ENCODE measurements around the gene E2F3. TPM values are rescaled to one million over a fixed set of nuclear protein-coding genes. Genes with fewer than 3 reads are reported as not detected.

E2F3 gene
- total and polyA plus RNA-seq, 10 of the 15 experiments (the other 5 are each of a cell fraction or from before 2014, with no cell fraction given) = 5.1 to 16.8 (median 10.6) TPM

- no peaks in the 10 kb centered on the region; the same call in 1 of the 2 replicates for H4K20me1 ChIP-seq (ENCODE audit: control insufficient read depth, insufficient read depth)
- H3K4me3 ChIP-seq = no peak overlapping the region
- CTCF ChIA-PET = no interaction called here
- ATAC-seq (no peak), DNase-seq (ENCODE audit: low read depth, low spot score) (no peak), FAIRE-seq (no peak)
- SMC1A ChIA-PET (ENCODE audit: uncharacterized antibody, unreplicated experiment) = interaction anchor here (0.7 kb wide), 1 partner anchor 261 kb away, joined by 3 read pairs; no protein-coding TSS in a partner anchor
- POLR2A ChIA-PET = no interaction called here
- intact Hi-C loops (cut with micrococcal nuclease; ENCODE audit: unreplicated experiment) (no loop called here), in situ Hi-C loops (cut with MboI) (no loop called here)
- RAD21 ChIA-PET (ENCODE audit: unreplicated experiment) = no interaction called here
- no peak for TF ChIP-seq STAT3 (IDR thresholded peaks at IDR 0.05; ENCODE audit: low read depth, low read length)
- TF ChIP-seq SREBF1 (IDR thresholded peaks at IDR 0.05; ENCODE audit: low read length) = no peak
- TF ChIP-seq SMAD1 (IDR thresholded peaks at IDR 0.05; ENCODE audit: low read depth, partially characterized antibody) = no peak
- TF ChIP-seq JUND (IDR thresholded peaks at IDR 0.05; ENCODE audit: low read depth, low read length) = no peak
- no peak overlapping the region for H3K27ac ChIP-seq (ENCODE audit: control insufficient read depth, insufficient read depth)
- BruUV-seq (replicated peaks) = no TSS peak
- H3K4me2 ChIP-seq (ENCODE audit: control insufficient read depth, insufficient read depth) = no peak overlapping the region
- H3K9ac ChIP-seq (ENCODE audit: control insufficient read depth, insufficient read depth, low read length) = no peak overlapping the region
- H3K36me3 ChIP-seq (ENCODE audit: control insufficient read depth in 2 of 2, insufficient read depth in 2 of 2, low read length in 1 of 2) = peaks cover 0 to 14% of the 10 kb centered on the region in 2 experiments
- H3K27me3 ChIP-seq (replicated peaks in 1 of 2; ENCODE audit: control insufficient read depth in 2 of 2, insufficient read depth in 2 of 2, low read length in 1 of 2) = no peaks in the 10 kb centered on the region
- no peak overlapping the region for H2AFZ ChIP-seq (ENCODE audit: control insufficient read depth, low read depth, low read length)
- H3K79me2 ChIP-seq (ENCODE audit: control insufficient read depth, insufficient read depth, low read length) = peaks cover 45% of the 10 kb centered on the region
- no peaks in the 10 kb centered on the region; the same call in 1 of the 2 replicates for H3K4me1 ChIP-seq (ENCODE audit: control insufficient read depth, insufficient read depth, low read length)
- no peaks in the 10 kb centered on the region; the same call in 2 of the 3 replicates for H3K9me3 ChIP-seq (replicated peaks; ENCODE audit: control insufficient read depth, insufficient read depth, low read length)
- 93% methylated on average over 4 of the region's 4 CpGs for whole genome bisulfite sequencing (ENCODE audit: insufficient coverage, insufficient replicate concordance, low lambda C conversion rate, missing lambda C conversion rate)
These were observed 38.6 kb downstream of the E2F3 start for GRCh38 chr6:20440296-20440695.

GRCh38 chr6:20441236-20441635, 39.6 kb downstream of the E2F3 start:
- no peak for ATAC-seq
- H2AFZ ChIP-seq (ENCODE audit: control insufficient read depth, low read depth, low read length) = no peak overlapping the region
- ChIA-PET RAD21 (ENCODE audit: unreplicated experiment) (no interaction called here), CTCF (no interaction called here), SMC1A (ENCODE audit: uncharacterized antibody, unreplicated experiment) (no interaction called here), POLR2A (interaction anchor here (0.6 kb wide), 1 partner anchor 15 kb away, joined by 3 read pairs; no protein-coding TSS in a partner anchor)
- H3K4me1 ChIP-seq (ENCODE audit: control insufficient read depth, insufficient read depth, low read length) = no peaks in the 10 kb centered on the region; the same call in 1 of the 2 replicates
- H3K9ac ChIP-seq (ENCODE audit: control insufficient read depth, insufficient read depth, low read length) = no peak overlapping the region
- H3K27ac ChIP-seq (ENCODE audit: control insufficient read depth, insufficient read depth) = no peak overlapping the region
- no peak for DNase-seq (ENCODE audit: low read depth, low spot score)
- 100% methylated on average over 1 of the region's 1 CpG for WGBS (ENCODE audit: insufficient coverage, insufficient replicate concordance, low lambda C conversion rate, missing lambda C conversion rate)
- in situ Hi-C loops (cut with MboI) = no loop called here
- H3K9me3 ChIP-seq (replicated peaks; ENCODE audit: control insufficient read depth, insufficient read depth, low read length) = no peaks in the 10 kb centered on the region; the same call in 2 of the 3 replicates
- no peak for FAIRE-seq
- H3K36me3 ChIP-seq (ENCODE audit: control insufficient read depth in 2 of 2, insufficient read depth in 2 of 2, low read length in 1 of 2) = peaks cover 2 to 15% of the 10 kb centered on the region in 2 experiments
- TF ChIP-seq NFYA (IDR thresholded peaks at IDR 0.05; ENCODE audit: borderline replicate concordance, low read depth, low read length) = no peak
- TF ChIP-seq RELA (IDR thresholded peaks at IDR 0.05; ENCODE audit: borderline replicate concordance, partially characterized antibody) = no peak
- TF ChIP-seq E2F8 (IDR thresholded peaks at IDR 0.05; ENCODE audit: low read depth, partially characterized antibody) = no peak
- H3K79me2 ChIP-seq (ENCODE audit: control insufficient read depth, insufficient read depth, low read length) = peaks cover 45% of the 10 kb centered on the region
- H3K27me3 ChIP-seq (replicated peaks in 1 of 2; ENCODE audit: control insufficient read depth in 2 of 2, insufficient read depth in 2 of 2, low read length in 1 of 2) = no peaks in the 10 kb centered on the region
- H4K20me1 ChIP-seq (ENCODE audit: control insufficient read depth, insufficient read depth) = no peaks in the 10 kb centered on the region; the same call in 1 of the 2 replicates
- BruUV-seq (replicated peaks) = no TSS peak
- H3K4me3 ChIP-seq = no peak overlapping the region
- intact Hi-C loops (cut with micrococcal nuclease; ENCODE audit: unreplicated experiment) = no loop called here
- H3K4me2 ChIP-seq (ENCODE audit: control insufficient read depth, insufficient read depth) = no peak overlapping the region
